Astrocyte (in vitro differentiated cells and primary cell): ENCODE results near the gene ONECUT2.

Source experiments
- CTCF ChIP-seq: IDR thresholded peaks from 2 replicates; pipeline ENCODE4 v1.5.1; 2011; ENCODE audit warnings: low read depth, mild to moderate bottlenecking, inconsistent platforms, low read length, moderate library complexity; ENCODE audit not compliant: insufficient read depth
- EZH2 ChIP-seq: IDR thresholded peaks from 2 replicates; pipeline ENCODE4 v1.6.1; 2012; ENCODE audit warnings: mild to moderate bottlenecking, low read length, inconsistent platforms; ENCODE audit not compliant: insufficient read depth

DNA sequence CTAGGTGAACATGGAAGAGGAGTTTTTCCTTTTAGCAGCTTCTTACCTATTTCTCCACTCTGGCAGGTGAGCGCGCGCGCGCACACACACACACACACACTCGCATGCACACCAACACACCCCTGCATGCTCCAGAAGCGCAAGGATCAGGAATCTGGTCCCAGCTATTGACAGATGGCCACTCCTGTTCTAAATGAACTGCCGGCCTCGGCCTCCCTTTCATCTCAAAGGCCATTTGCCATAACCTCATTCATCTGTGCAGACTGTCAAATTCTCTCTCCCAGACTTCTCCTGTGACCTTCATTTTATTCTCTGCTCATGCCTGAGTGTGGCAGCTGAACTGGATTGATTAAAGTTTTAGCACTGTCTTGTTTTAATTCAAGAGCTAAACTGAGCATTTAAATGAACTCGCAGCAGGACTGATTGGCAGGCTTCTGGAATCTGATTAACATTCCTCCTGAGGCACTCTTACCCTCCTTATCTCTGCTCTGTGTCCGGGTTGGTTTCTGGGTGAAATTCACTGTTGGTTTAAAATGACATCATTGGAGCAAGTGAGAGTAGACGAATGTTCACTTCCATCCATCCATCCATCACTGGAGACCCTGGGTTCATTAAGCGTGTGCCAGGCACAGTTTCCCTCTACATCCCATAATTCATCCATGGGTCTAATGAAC is 92.5 kb downstream of the ONECUT2 start:
- no peak for TF ChIP-seq CTCF
- TF ChIP-seq EZH2: no peak
